Prostate gland (tissue), 2 donors: ENCODE data around the gene KCNK7.
A peak's percentile ranks its signal among the peaks of the same experiment; 100 is the strongest.

Source experiments
- CTCF ChIP-seq, 4 experiments: fragments of 200-600 bp in 2 of 4; fragments of 450-650 bp in 2 of 4; sonication (generic) in 2 of 4; IDR thresholded peaks; 1 replicate in 3 of 4; 2 replicates in 1 of 4; pipeline ENCODE4 v1.5.1; 2016 to 2019; ENCODE audit warnings: antibody characterized with exemption in 4 of 4, mild to moderate bottlenecking in 2 of 4, moderate library complexity in 2 of 4
- POLR2A ChIP-seq: fragments of 450-650 bp; IDR thresholded peaks from one replicate; pipeline ENCODE4 v1.6.1; 2016; ENCODE audit warnings: antibody characterized with exemption, mild to moderate bottlenecking

GRCh38 chr11:65558002-65558929 lies 37.3 kb downstream of the KCNK7 start, which contains the start of gene LTBP3:
- TF ChIP-seq CTCF (IDR thresholded peaks at IDR 0.05): peak in 1 of 4 experiments; percentile 36
- peak; percentile 10 for TF ChIP-seq POLR2A
